Stomach smooth muscle (tissue), 2 donors: Measurements from ENCODE around the gene CYTH1.
"Not testable (repeated sequence)": the region's sequence is repeated elsewhere in the genome, so short reads cannot be mapped to it uniquely, and the experiment has no call there.

Experiments
- H3K27ac ChIP-seq: one replicate; pipeline ENCODE4 v1.7.0; 2013; ENCODE audit warnings: mild to moderate bottlenecking, low read length, inconsistent platforms
- H3K27me3 ChIP-seq, 2 donors: one replicate each; pipeline ENCODE4 v1.7.0; 2013; ENCODE audit warnings: low read length in 2 of 2; ENCODE audit not compliant: insufficient read depth in 2 of 2, control insufficient read depth in 1 of 2
- H3K36me3 ChIP-seq, 2 donors: one replicate each; pipeline ENCODE4 v1.7.0; 2013; ENCODE audit warnings: low read length in 2 of 2; ENCODE audit not compliant: control insufficient read depth in 2 of 2, insufficient read depth in 2 of 2
- H3K4me1 ChIP-seq: one replicate; pipeline ENCODE4 v1.7.0; 2013; ENCODE audit warnings: low read length; ENCODE audit not compliant: control insufficient read depth, insufficient read depth
- H3K4me3 ChIP-seq, 2 donors: one replicate each; pipeline ENCODE4 v1.7.0; 2013; ENCODE audit warnings: low read length in 2 of 2
- H3K9ac ChIP-seq, 2 donors: one replicate each; pipeline ENCODE4 v1.7.0; 2013; ENCODE audit warnings: low read length in 2 of 2, mild to moderate bottlenecking in 1 of 2
- H3K9me3 ChIP-seq, 2 donors: one replicate each; pipeline ENCODE4 v1.7.0; 2013; ENCODE audit warnings: low read length in 2 of 2; ENCODE audit not compliant: control insufficient read depth in 2 of 2
- donor health status: healthy.
- donor health status: Pancreatic carcinoma.

CYTH1 gene

GRCh38 chr17:78787444-78787843 is 5.4 kb upstream of the CYTH1 start:
- no peak overlapping the region for H3K27ac ChIP-seq
- H3K27me3 ChIP-seq = no peaks in the 10 kb centered on the region
- no peak overlapping the region for H3K4me3 ChIP-seq
- peaks cover 29% of the 10 kb centered on the region for H3K4me1 ChIP-seq
- no peak overlapping the region for H3K9ac ChIP-seq
- no peaks in the 10 kb centered on the region for H3K9me3 ChIP-seq
- no peaks in the 10 kb centered on the region for H3K36me3 ChIP-seq

- H3K9me3 ChIP-seq = no peaks in the 10 kb centered on the region
- H3K4me1 ChIP-seq = peaks cover 19% of the 10 kb centered on the region
- no peak overlapping the region for H3K4me3 ChIP-seq
- H3K27ac ChIP-seq = no peak overlapping the region
- H3K36me3 ChIP-seq = no peaks in the 10 kb centered on the region
- no peak overlapping the region for H3K9ac ChIP-seq
- no peaks in the 10 kb centered on the region for H3K27me3 ChIP-seq
These were observed 3.6 kb upstream of the CYTH1 start for GRCh38 chr17:78785663-78786057.

DNA sequence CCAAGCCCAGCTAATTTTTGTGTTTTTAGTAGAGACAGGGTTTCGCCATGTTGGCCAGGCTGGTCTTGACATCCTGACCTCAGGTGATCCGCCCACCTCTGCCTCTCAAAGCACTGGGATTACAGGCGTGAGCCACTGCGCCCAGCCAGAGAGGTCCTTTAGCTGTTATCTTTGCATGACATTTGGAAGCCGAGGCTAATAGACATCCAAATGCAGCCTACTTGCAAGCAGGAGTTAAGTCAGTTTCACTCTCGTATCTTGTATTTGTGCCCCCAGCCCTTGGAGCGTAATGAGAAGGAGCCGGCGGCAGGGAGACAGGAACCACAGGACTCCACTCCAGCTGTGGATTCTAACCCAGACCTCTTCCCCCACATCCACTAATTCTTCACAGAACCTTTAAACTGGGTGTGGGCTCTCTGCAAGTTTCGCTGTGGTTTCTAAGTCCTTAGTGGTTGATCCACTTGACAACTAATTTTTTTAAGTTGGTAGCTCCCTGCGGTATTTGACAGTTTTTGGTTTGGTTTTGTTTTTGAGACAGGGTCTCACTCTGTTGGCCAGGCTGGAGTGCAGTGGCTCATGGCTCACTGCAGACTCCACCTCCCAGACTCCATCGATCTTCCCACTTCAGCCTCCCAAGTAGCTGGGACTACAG is 3.1 kb upstream of the CYTH1 start:
- H3K27ac ChIP-seq = no peak overlapping the region
- no peaks in the 10 kb centered on the region for H3K36me3 ChIP-seq
- no peak overlapping the region for H3K4me3 ChIP-seq
- no peaks in the 10 kb centered on the region for H3K27me3 ChIP-seq
- no peak overlapping the region for H3K9ac ChIP-seq
- H3K4me1 ChIP-seq = peaks cover 17% of the 10 kb centered on the region
- H3K9me3 ChIP-seq = no peaks in the 10 kb centered on the region

DNA sequence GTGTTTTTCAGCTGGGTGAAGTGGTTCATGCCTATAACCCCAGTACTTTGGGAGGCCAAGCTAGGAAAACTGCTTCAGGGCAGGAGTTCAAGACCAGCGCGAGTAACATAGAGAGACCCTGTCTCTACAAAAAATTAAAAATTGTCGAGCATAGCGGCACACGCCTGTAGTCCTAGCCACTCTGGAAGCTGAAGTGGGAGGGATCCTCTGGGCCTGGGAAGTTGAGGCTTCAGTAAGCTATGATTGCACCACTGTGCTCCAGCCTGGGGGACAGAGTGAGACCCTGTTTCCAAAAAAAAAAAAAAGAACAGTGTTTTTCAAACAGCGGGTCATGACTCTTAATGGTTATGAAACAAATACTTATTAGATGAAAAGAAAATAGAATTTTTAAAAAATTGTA is 2.3 kb upstream of the CYTH1 start:
- H3K4me1 ChIP-seq = peaks cover 15% of the 10 kb centered on the region

DNA sequence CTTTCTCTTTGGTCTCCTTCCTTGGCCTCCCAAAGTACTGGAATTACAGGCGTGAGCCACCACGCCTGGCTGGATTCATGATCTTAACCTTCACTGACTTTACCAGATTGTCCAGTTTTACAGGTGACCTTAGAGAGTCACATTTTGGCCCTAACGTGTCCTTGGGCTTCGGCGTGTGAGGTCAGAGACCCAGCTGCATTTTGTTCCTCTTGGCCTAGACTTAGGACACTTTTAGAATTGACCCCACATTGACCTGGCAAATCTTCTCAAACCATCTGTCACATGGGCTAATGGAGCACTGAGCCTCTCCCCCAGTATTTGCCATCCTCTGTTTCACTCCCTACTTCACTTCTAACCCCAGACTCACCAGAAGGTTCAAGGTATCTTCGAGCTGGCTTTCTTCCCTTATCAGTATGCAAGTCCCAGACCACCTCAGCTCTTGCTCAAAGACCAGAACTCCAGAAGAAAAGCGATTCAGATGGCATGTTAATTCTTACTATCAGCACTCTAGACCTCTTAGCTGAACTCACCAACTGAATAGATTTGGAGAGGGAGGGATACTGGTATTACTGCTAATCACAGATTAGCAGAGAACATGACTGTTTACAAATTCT is 1.7 kb upstream of the CYTH1 start:
- H3K4me1 ChIP-seq = peaks cover 13% of the 10 kb centered on the region
- no peak overlapping the region for H3K4me3 ChIP-seq
- H3K27ac ChIP-seq = peak overlapping the region; percentile 85
- no peaks in the 10 kb centered on the region for H3K27me3 ChIP-seq
- no peaks in the 10 kb centered on the region for H3K36me3 ChIP-seq
- no peaks in the 10 kb centered on the region for H3K9me3 ChIP-seq
- no peak overlapping the region for H3K9ac ChIP-seq

More for the DNA sequence above, 2.3 kb upstream of the CYTH1 start:
- Histone ChIP-seq H3K9ac (no peak overlapping the region), H3K27me3 (no peaks in the 10 kb centered on the region), H3K36me3 (no peaks in the 10 kb centered on the region), H3K27ac (peak overlapping the region; percentile 18), H3K9me3 (no peaks in the 10 kb centered on the region), H3K4me3 (no peak overlapping the region)

DNA sequence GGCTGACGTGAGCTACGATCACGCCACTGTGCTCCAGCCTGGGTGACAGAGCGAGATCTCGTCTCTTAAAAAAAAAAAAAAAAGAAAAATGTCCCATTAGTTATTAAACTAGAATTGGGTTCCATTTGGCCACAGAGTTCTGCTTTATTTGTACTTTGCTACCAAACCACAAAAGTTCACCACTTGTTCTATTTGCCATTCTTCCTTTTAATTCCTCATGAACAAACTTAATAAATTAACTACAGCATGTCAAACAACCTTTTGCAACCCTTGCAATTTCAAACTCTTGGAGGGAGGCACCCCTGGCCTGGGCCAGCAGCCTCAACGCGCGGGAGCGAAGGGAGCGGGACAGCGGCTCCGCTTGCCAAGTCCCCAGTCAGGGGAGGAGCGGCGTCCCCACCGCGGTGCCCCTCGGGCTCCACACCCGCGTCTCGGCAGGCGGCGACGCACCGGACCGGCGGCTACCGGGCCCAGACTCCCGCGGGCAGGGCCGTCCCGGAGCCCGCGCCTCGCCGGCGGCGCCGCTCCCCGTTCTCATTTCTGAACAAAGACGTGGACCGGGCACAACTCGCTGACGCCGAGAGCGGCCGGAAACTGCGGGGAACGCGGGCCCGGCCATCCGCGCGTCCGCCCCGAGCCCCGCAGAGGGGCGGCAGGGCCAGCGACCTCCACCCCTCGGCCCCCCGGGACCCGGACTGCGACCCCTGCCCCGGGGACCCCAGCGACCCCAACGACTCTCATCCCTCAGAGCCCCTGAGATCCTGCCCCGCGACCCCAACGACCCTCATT is 775 bp downstream of the CYTH1 start:
- Histone ChIP-seq H3K4me3 (peak overlapping the region; percentile 79 to 84), H3K9ac (peak overlapping the region; percentile 60 to 77), H3K9me3 (no peaks in the 10 kb centered on the region)

DNA sequence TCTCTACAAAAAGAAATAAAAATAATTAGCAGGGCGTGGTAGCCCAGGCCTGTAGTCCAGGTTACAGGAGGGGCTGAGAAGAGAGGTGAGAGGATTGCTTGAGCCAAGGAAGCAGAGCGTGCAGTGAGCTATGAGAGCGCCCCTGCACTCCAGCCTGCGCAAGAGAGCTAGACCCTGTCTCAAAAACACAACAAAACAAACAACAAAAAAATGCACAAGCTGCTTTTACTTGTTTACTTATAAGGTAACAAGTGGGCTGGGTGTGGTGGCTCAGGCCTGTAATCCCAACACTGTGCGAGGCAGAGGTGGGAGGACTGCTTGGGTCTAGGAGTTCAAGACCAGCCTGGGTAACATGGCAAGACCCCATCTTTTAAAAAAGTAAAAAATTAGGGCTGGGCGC is 1.7 kb downstream of the CYTH1 start:
- Histone ChIP-seq H3K4me3 (peak overlapping the region in 1 of 2 donors; percentile 29), H3K36me3 (no peaks in the 10 kb centered on the region), H3K27me3 (no peaks in the 10 kb centered on the region), H3K9ac (peak overlapping the region; percentile 2 to 3), H3K9me3 (no peaks in the 10 kb centered on the region), H3K4me1 (peaks cover 13% of the 10 kb centered on the region), H3K27ac (peak overlapping the region; percentile 58)

More for the DNA sequence above, 775 bp downstream of the CYTH1 start:
- no peaks in the 10 kb centered on the region for H3K36me3 ChIP-seq
- H3K27ac ChIP-seq = peak overlapping the region; percentile 66
- H3K4me1 ChIP-seq = peaks cover 13% of the 10 kb centered on the region
- H3K27me3 ChIP-seq = no peaks in the 10 kb centered on the region

GRCh38 chr17:78779850-78780249 is 2.2 kb downstream of the CYTH1 start:
- peaks cover 13% of the 10 kb centered on the region for H3K4me1 ChIP-seq
- peak overlapping the region in 1 of 2 donors; percentile 29 for H3K4me3 ChIP-seq
- peak overlapping the region; percentile 3 to 51 for H3K9ac ChIP-seq
- H3K36me3 ChIP-seq = no peaks in the 10 kb centered on the region
- H3K27ac ChIP-seq = peak overlapping the region; percentile 58
- H3K9me3 ChIP-seq = no peaks in the 10 kb centered on the region
- no peaks in the 10 kb centered on the region for H3K27me3 ChIP-seq

GRCh38 chr17:78779286-78779651 is 2.8 kb downstream of the CYTH1 start:
- not testable (repeated sequence) for H3K27me3 ChIP-seq, H3K9me3 ChIP-seq, H3K36me3 ChIP-seq, H3K4me3 ChIP-seq
- H3K9ac ChIP-seq = peak overlapping the region in 1 of 2 donors; percentile 3
- H3K4me1 ChIP-seq = peaks cover 13% of the 10 kb centered on the region
- peak overlapping the region; percentile 58 for H3K27ac ChIP-seq

GRCh38 chr17:78777881-78778280 is 4.2 kb downstream of the CYTH1 start:
- Histone ChIP-seq H3K4me1 (peaks cover 7% of the 10 kb centered on the region), H3K9me3 (no peaks in the 10 kb centered on the region), H3K36me3 (no peaks in the 10 kb centered on the region), H3K27me3 (no peaks in the 10 kb centered on the region), H3K9ac (no peak overlapping the region), H3K27ac (no peak overlapping the region), H3K4me3 (no peak overlapping the region)
